ENCODE data around the gene FNTB.

Gene FNTB

DNA sequence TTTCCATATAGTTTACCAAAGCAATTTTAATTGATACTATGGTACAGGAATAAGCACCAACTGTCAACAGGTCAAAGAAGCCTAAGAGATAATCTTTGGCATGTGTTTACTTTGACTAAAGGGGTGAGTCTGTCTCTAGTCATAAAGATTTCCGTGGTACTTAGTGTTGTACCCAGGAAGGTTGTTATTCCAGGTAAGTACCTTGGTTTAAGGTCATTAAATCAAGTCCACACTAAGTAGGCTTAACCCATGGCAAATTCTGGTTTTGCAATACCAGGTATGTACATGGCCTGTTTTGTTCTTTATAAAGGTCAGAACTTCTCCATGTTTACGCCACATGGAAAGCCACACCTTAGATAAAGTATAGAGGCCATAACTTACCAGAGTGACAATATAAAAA, 105.7 kb downstream of the FNTB start:
- no peak for DNase-seq

DNA sequence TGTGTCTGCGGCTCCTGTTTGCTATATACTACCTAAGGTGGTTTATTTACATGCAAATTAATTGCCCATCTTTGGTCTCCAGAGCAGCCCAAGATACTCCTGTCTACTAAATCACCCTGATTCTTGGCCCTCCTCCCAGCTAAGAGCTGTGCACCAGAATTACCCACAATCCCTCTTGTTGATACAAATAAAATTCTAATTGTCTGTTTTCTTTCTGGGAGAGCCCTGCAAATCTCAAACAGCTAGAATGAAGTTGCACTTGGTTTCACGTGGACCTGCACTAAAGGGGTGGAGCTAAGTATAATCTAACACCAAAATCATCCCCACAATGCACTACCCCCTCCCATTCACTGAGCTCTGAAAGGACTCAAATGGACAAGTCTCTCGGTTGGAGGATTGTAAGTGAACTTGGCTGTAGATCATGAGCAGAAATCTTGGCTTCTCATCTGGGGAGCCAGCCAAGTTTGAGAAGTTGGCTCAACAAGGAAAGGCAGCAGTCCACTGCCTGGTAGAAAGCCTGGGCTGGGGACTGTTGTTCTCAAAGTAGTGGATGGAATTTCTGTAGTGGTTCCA, 109.0 kb downstream of the FNTB start:
- DNase-seq = no peak

DNA sequence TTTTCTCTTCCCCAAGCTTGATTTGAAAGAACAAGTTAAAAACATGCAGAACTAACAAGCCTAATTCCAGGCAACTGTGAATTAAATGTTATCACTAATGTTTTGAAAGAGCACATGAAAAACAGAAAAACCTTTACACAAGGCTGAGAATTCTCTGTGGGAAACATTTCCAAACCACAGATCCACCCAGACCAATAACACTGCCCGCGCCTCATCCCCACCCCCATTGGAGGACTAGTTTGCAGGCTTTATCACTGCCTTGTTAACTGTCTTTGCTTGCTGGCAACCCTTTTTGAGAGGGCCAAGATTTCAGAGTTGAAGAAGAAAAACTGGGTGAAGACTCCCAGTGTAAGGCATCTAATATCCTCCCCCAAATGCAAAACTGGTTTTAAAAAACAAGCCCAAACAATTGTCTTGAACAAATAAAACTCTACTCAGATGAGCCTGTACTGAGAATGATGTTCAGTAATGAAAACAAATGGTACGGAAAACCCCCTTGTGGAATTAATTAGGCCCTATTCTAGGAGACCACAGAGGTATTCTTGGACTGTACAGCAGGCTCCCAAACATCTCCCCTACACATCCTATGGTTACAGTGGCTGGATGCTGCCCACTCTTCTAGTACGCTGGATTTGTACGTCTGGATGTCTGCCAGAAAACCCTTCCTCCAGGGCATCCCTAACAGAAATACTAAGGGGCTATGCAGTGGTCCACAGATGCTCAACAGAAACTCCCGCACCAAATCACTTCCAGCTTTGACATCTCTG, 109.8 kb downstream of the FNTB start:
- no peak for DNase-seq

DNA sequence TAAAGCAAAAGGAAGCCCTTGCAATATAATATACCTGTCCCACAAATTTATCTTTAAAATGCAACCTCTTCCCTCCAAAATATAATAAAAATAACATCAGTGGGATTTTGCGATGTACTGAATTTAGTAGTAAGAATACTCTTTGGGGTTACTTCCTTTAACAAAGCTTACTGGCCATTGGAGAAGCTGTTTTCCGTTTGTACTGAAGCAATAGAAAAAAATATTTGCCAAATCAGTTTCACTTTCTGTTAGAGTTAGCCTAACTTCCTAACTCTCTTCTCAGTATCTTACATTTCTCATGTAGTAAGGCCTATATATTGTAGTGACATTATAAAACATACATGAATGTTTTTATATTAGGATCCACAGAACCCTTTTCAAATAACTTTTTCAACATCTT, 111.9 kb downstream of the FNTB start:
- DNase-seq = peak; percentile 13

DNA sequence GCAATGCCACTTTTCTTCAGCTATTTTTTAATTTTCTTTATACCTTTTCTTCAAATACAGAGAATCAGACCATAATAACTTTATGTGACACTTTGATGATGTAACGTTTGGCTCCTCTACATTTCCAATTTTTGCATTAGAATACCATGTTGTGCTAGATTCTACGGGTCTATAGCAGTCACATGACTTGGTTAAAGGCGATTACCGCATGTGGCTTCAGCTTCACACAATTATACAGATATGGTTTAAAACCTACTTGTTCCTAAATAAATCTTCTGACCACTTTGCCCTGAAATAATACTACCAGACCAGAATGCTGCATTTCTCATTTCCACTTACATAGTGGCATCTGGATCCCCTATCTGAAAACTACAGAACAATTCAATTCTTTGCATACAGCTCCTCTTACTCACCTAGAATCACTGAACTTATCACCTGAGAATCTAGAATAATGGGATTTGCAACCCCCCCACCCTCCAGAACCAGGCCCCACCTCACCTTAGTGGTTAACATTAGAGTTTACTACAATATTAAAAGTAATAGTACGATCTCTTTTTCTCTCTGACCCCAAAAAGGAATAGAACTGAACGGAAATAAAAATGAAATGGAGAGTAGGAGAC, 114.3 kb downstream of the FNTB start:
- DNase-seq = peak; percentile 22

DNA sequence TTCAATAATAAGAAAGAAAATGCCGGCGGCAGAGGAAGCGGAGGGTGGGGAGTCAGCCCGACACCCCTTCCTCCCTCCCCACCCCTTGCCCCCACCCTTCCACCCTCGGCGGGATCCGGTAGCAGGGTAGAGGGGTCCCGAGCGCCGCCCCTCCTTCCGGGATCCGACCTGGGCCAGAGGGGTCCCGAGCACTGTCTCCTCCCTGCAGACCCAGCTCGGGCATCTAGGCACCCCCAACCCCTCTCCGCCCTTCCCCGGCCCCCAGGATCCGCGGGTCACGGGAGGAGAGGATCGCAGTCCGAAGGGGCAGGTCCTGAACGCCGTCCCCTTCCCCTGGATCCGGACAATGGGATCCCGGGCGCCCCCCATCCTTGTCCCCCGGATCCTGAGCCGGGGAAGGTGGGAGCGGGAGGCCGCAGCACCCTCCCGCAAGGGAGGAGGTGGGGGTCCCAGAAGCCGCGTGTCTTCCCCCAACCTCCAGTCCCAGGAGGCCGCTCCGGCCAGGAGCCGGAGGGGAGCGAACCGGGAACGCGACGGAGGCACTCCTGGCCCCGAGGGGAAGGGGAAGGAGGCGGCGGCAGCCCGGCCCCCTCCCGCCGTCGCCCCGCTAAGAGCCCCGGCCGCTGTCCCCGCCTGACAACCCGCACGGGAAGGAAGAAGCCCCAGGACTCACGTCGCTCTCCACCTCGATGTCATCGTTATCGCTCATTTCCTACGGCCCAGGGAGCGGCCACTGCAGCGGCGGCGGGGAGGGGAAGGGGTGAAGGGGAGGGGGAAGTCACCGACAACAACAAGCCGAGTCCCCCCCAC, 115.1 kb downstream of the FNTB start:
- no peak for DNase-seq

DNA sequence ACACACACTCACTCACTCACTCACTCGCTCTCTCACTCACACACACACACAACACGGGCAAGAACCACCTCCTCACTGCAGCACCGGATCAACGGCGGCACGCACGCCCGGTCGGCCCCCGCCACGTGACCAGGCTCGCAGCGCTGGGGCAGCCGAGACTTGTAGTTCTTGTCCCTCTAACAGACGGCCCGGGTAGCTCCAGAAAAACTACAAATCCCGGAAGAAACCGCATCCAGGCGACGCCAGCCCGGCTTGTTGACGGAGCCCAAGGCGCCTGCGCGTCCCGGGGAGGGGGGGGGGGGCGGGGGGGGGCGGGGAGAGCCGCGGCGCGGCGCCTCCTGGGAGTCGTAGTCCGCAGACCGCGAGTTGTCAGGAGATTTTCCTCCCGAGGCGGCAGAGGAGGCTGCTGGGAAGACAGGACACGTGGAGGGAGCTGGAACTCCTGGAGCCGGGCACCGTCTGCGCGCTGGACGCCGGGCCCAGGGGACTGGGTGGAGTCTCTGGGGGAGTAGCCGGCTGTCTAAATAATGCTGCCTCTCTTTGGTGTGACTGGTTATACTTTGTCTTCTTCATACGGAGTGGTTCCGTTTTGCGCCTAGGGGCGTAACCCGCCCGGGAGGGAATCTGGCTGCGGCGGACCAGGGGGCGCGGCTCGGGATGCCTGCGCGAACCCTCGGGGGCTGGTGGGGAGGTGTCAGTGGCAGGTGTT, 115.9 kb downstream of the FNTB start, which contains the start of gene MAX:
MAX (minus strand) TSS at position 77 of the 709 bp plus-strand sequence. CDS start 178 bp downstream, outside the sequence.
- DNase-seq = peak; percentile 99

DNA sequence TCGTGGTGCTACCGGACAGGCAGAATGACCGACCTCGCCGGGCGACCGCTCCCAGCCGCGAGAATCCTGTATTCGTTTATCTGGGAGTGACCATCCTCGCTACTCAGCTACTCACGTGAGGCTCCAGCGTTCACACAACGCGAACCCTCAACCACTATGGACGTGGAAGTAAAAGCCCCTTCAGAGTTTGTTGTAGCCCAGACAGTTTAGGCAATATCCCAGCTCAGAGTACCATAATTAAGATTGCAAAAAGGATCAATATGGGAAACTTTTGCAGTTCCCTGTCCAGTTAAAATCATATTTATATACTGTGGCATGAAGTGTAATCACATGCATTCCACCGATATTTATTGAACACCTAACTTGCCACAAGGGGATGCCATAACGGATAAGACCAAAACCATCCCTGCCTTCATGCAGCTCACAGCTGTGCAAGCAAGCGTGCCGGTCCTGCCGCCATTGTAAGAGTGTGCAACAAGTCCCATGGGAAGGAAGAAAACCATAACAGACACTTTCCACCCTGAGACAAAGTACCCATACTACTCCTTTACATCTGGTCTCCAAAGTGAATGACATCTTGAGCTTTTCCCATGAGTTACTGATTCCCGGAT, 116.6 kb downstream of the FNTB start:
- DNase-seq = no peak

DNA sequence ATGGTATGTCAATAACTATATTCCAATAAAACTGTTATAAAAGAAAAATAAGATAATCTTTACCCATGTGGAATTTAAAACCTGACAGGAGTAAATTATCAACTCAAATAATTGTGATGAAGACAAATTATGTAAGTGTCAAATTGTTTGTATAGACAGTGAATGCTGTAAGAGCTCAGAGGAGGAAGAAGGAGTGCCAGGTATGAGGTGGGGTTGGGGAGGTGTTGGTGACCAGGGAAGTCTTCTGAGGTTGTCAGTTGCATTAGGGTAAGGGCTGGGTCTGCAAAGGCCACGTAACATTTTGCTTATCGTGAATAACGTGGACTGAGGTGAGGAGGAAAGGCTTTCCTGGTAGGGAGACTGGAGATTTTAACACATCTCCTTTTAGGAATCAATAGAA, 118.1 kb downstream of the FNTB start:
- DNase-seq = no peak

DNA sequence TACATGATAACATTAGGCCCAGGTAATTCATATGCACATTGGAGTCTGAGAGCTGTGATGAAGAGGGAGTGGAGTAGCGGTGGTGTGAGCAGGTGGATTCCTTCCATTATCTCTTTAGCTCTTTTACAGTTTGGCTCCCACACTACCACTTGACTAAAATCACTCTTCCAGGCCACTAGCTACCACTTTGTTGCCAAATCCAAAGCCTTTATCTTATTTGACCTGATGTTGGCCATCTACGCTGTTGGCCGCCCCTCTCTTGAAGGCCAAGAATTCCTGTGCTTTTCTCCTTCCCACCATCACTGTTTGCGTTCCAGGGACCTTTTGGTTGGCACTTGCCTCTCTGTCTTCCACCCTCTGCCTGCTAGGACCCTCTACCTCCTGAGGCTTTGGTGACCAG, 119.6 kb downstream of the FNTB start:
- DNase-seq = no peak

DNA sequence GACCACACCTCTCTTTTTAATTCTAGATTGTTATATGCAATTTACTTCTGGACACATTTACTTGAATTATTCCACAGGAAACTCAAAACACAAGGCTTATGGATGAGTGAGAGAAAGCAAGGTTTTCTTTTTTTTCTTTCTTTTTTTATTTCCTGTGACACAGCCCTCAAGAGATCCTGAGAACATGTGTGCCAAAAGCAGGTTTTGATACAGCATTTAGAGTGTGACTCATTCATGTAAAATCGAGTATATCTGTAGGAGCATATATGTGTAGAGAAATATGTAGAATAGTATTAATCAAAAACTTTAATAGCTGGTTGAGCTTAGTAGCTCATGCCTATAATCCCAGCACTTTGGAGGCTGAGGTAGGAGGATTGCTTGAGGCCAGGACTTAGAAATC, 120.0 kb downstream of the FNTB start:
- DNase-seq = no peak

DNA sequence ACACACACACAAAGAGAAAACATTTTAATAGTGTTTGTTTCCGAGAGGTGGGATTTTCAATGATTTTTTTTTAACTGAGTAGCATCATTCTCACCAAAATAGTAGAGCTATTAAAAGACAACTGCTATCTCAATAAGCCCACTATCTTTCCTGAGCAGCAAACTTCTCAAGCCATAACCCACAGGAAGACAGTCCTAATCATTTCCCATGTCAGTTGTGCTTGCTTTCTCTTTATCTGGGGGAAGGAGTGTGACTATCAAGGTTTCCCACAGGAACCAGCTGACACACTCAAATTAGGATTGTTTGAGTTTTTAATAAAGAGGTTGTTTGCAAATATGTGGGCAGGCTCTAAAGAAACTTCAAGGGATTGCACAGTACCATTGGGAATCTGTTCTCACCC, 120.5 kb downstream of the FNTB start:
- DNase-seq = no peak

DNA sequence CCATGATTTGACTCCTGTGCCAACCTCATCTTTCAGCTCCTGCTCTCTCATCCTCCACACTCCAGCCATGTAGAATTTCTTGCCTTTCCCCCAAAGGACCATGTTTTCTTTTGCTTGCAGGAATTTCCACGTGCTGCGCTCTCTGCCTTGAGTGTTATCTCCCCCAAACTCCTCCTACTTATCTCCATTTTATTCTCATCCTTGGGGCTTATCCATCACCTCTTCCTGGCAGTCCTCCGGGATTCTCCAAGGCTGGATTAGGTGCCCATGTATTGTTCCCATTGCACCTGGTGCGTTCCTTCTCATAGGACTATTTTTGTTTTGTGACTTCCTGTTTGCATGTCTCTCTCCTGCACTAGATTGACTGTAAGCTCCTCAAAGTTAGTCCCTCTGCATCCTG, 122.7 kb downstream of the FNTB start:
- no peak for DNase-seq

DNA sequence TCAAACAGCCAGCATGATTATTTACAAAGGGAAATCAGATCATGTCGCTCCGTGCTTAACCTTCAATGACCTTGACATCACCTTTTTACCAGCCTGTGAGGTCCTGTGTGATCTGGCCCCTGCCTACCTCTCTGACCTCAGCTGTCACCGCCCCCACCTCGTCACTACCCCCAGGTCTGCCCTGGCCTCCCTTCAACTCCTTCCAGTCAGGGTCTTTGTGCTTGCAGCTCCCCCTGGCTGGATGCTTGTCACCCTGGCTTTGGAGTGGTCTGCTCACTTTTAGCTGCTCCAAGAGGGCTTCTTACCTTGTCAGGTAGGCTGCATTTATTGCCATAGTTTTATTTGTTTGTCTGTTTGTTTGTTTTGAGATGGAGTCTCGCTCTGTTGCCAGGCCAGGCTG, 123.8 kb downstream of the FNTB start:
- no peak for DNase-seq
